BLaER1 treated with 17β-estradiol and CSF1 and Interleukin-3, amounts not matched to agents 10 nM and 100 nM (cell line): ENCODE results near the gene ATP13A3.
A peak's percentile ranks its signal among the peaks of the same experiment; 100 is the strongest.

Experiments used
- H3K27ac ChIP-seq, 11 experiments: shearing (Covaris generic); formaldehyde crosslinking; 2 replicates each; pipeline ENCODE4 v1.8.1; 2022
- H3K27me3 ChIP-seq, 11 experiments: shearing (Covaris generic); formaldehyde crosslinking; 2 replicates each; pipeline ENCODE4 v1.8.1; 2022
- H3K36me3 ChIP-seq, 11 experiments: shearing (Covaris generic); formaldehyde crosslinking; 2 replicates each; pipeline ENCODE4 v1.8.1; 2022
- H3K4me1 ChIP-seq, 10 experiments: shearing (Covaris generic); formaldehyde crosslinking; 2 replicates each; pipeline ENCODE4 v1.8.1; 2022
- H3K4me2 ChIP-seq, 11 experiments: shearing (Covaris generic); formaldehyde crosslinking; 2 replicates each; pipeline ENCODE4 v1.8.1; 2022
- H3K4me3 ChIP-seq, 10 experiments: shearing (Covaris generic); formaldehyde crosslinking; 2 replicates each; pipeline ENCODE4 v1.8.1; 2022
- H3K9ac ChIP-seq, 11 experiments: shearing (Covaris generic); formaldehyde crosslinking; 2 replicates each; pipeline ENCODE4 v1.8.1; 2022
- H3K9me3 ChIP-seq, 11 experiments: shearing (Covaris generic); formaldehyde crosslinking; replicated peaks in 1 of 11; 2 replicates each; pipeline ENCODE4 v1.8.1; 2022
- H4K20me1 ChIP-seq, 11 experiments: shearing (Covaris generic); formaldehyde crosslinking; 2 replicates each; pipeline ENCODE4 v1.8.1; 2022
- Cebpa-rat ChIP-seq, 11 experiments: shearing (Covaris generic); IDR thresholded peaks; 2 replicates each; pipeline ENCODE4 v1.8.1; 2022

Gene ATP13A3

GRCh38 chr3:194395212-194395611, 91.6 kb downstream of the ATP13A3 start:
- H3K27me3 ChIP-seq, result peaks cover 17 to 37% (median 26%) of the 10 kb centered on the region in 11 experiments
- H3K4me2 ChIP-seq, result peak overlapping the region; percentile 93 to 99 (median 98)
- peaks cover 15 to 26% (median 20%) of the 10 kb centered on the region in 11 experiments for H3K9me3 ChIP-seq
- peak overlapping the region in 2 of 10 experiments; percentile 46 to 58; a peak in 1 of 20 replicates for H3K4me3 ChIP-seq
- no peak for TF ChIP-seq Cebpa-rat (IDR thresholded peaks at IDR 0.05)
- peaks cover 0 to 14% (median 0%) of the 10 kb centered on the region in 11 experiments; a peak in 2 of 22 replicates for H4K20me1 ChIP-seq
- H3K27ac ChIP-seq, result peak overlapping the region in 3 of 11 experiments; percentile 83 to 87 (median 85); a peak in 5 of 22 replicates
- peaks cover 47 to 59% (median 58%) of the 10 kb centered on the region in 10 experiments for H3K4me1 ChIP-seq
- H3K36me3 ChIP-seq, result peaks cover 0 to 5% (median 0%) of the 10 kb centered on the region in 11 experiments; a peak in 2 of 22 replicates
- peak overlapping the region in 3 of 11 experiments; percentile 77 to 78 (median 78); a peak in 3 of 22 replicates for H3K9ac ChIP-seq

DNA sequence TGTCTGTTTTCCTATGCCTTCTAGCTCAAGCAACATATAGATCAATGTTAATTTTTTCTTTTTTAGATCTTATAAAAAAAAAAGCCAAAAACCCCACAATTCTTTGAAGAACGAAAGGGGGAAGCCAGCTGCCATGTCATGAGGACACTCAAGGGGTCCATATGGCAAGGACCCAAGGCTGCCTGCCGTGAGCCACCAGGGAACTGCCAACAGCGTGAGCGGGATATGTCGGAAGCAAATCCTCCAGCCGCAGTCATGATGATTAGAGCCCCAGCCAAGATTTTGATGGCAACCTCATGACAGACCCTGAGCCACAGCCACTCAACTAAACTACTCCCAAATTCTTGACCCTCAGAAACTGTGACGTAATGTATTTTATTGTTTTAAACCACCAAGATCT, 94.2 kb downstream of the ATP13A3 start:
- 0 out of 22 replicates have a peak, but pooled peaks of 1 of the 11 experiments have one; percentile 17 for TF ChIP-seq Cebpa-rat (IDR thresholded peaks at IDR 0.05)
- peaks cover 18 to 51% (median 43%) of the 10 kb centered on the region in 11 experiments for H3K9me3 ChIP-seq

GRCh38 chr3:194390835-194391234, 96.0 kb downstream of the ATP13A3 start:
- Histone ChIP-seq H3K27ac (no peak overlapping the region), H4K20me1 (no peaks in the 10 kb centered on the region), H3K4me1 (peaks cover 10 to 16% (median 14%) of the 10 kb centered on the region in 10 experiments), H3K27me3 (no peaks in the 10 kb centered on the region), H3K4me2 (no peak overlapping the region), H3K4me3 (no peak overlapping the region), H3K9me3 (peaks cover 20 to 68% (median 56%) of the 10 kb centered on the region in 11 experiments), H3K36me3 (peaks cover 0 to 5% (median 0%) of the 10 kb centered on the region in 11 experiments; a peak in 2 of 22 replicates), H3K9ac (no peak overlapping the region)
- TF ChIP-seq Cebpa-rat (IDR thresholded peaks at IDR 0.05), result no peak

More for the DNA sequence above, 94.2 kb downstream of the ATP13A3 start:
- Histone ChIP-seq H3K4me1 (peaks cover 28 to 33% (median 31%) of the 10 kb centered on the region in 10 experiments), H3K4me3 (no peak overlapping the region), H4K20me1 (peaks cover 0 to 6% (median 0%) of the 10 kb centered on the region in 11 experiments; a peak in 2 of 22 replicates), H3K9ac (no peak overlapping the region), H3K4me2 (no peak overlapping the region), H3K36me3 (peaks cover 0 to 5% (median 0%) of the 10 kb centered on the region in 11 experiments; a peak in 2 of 22 replicates), H3K27me3 (peaks cover 3 to 11% (median 8%) of the 10 kb centered on the region in 11 experiments), H3K27ac (no peak overlapping the region)

DNA sequence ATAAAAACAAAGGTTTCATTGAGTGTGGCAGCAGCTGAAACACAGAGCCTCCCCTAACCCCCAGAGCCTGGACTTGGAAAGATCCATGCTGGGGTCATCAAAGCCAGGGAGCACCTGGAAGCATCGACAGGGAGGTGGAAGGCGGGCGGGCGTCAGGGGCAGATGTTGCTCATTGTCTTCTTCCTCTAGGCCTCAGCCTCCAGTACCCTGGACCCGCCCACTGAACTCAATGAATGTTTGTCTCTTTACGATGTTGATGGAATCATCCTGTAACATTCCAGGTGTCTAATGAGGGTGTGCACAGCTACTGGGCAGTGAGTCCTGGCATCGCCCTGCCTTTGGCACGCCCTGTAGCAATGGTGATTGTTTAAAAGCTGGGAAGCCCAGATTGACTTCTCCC, 97.5 kb downstream of the ATP13A3 start:
- Histone ChIP-seq H3K27me3 (no peaks in the 10 kb centered on the region), H3K36me3 (peaks cover 0 to 5% (median 0%) of the 10 kb centered on the region in 11 experiments; a peak in 2 of 22 replicates), H3K9me3 (peaks cover 22 to 78% (median 61%) of the 10 kb centered on the region in 11 experiments), H3K27ac (no peak overlapping the region), H4K20me1 (no peaks in the 10 kb centered on the region), H3K4me3 (no peak overlapping the region), H3K4me2 (no peak overlapping the region), H3K4me1 (no peaks in the 10 kb centered on the region; a peak in 2 of 20 replicates), H3K9ac (no peak overlapping the region)
- TF ChIP-seq Cebpa-rat (IDR thresholded peaks at IDR 0.05), result no peak

DNA sequence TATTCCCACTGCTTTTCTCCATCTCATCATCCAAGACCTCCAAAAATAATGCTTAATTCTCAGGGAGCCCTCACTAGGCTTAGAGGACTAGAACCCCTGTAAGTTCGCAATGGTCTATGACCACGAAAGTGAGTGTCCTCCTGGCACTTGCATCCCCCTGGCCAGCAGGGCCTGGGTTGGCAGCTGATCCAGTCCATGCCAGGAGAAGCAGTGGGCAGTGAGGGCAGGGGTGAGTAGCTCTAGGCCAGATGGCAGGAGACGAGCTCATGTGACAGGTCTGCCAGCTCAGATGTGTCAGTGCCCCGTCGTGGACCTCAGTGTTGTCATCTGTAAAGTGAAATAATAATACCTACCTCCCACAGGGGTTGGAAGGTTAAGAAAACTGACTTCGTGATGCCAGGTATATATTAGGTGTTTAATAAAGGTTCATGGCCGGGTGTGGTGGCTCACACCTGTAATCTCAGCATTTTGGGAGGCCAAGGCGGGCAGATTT, 98.8 kb downstream of the ATP13A3 start:
- H3K9me3 ChIP-seq, result peaks cover 22 to 78% (median 61%) of the 10 kb centered on the region in 11 experiments
- no peak overlapping the region for H3K4me2 ChIP-seq
- no peaks in the 10 kb centered on the region for H4K20me1 ChIP-seq
- H3K9ac ChIP-seq, result no peak overlapping the region
- peaks cover 0 to 5% (median 0%) of the 10 kb centered on the region in 11 experiments; a peak in 2 of 22 replicates for H3K36me3 ChIP-seq
- no peak overlapping the region for H3K4me3 ChIP-seq
- H3K27ac ChIP-seq, result no peak overlapping the region
- TF ChIP-seq Cebpa-rat (IDR thresholded peaks at IDR 0.05), result no peak
- peaks cover 0 to 7% (median 2%) of the 10 kb centered on the region in 10 experiments; a peak in 11 of 20 replicates for H3K4me1 ChIP-seq
- H3K27me3 ChIP-seq, result no peaks in the 10 kb centered on the region

- peaks cover 0 to 14% (median 9%) of the 10 kb centered on the region in 10 experiments; a peak in 14 of 20 replicates for H3K4me1 ChIP-seq
- no peaks in the 10 kb centered on the region for H4K20me1 ChIP-seq
Measured at GRCh38 chr3:194387276-194387675, 99.5 kb downstream of the ATP13A3 start.

GRCh38 chr3:194386648-194387047, 100.2 kb downstream of the ATP13A3 start:
- H3K4me3 ChIP-seq, result no peak overlapping the region
- H3K27me3 ChIP-seq, result no peaks in the 10 kb centered on the region
- no peak overlapping the region for H3K9ac ChIP-seq
- H3K9me3 ChIP-seq, result peaks cover 20 to 69% (median 55%) of the 10 kb centered on the region in 11 experiments
- H3K4me1 ChIP-seq, result peaks cover 0 to 16% (median 9%) of the 10 kb centered on the region in 10 experiments; a peak in 14 of 20 replicates
- TF ChIP-seq Cebpa-rat (IDR thresholded peaks at IDR 0.05), result no peak
- H4K20me1 ChIP-seq, result no peaks in the 10 kb centered on the region
- H3K36me3 ChIP-seq, result peaks cover 0 to 5% (median 0%) of the 10 kb centered on the region in 11 experiments; a peak in 2 of 22 replicates
- no peak overlapping the region for H3K27ac ChIP-seq
- no peak overlapping the region for H3K4me2 ChIP-seq

More at GRCh38 chr3:194387276-194387675, 99.5 kb downstream of the ATP13A3 start:
- no peak for TF ChIP-seq Cebpa-rat (IDR thresholded peaks at IDR 0.05)
- H3K9ac ChIP-seq, result no peak overlapping the region
- no peak overlapping the region for H3K4me3 ChIP-seq
- H3K27ac ChIP-seq, result no peak overlapping the region
- peaks cover 0 to 5% (median 0%) of the 10 kb centered on the region in 11 experiments; a peak in 2 of 22 replicates for H3K36me3 ChIP-seq
- H3K9me3 ChIP-seq, result peaks cover 22 to 75% (median 60%) of the 10 kb centered on the region in 11 experiments
- no peak overlapping the region for H3K4me2 ChIP-seq
- no peaks in the 10 kb centered on the region for H3K27me3 ChIP-seq

DNA sequence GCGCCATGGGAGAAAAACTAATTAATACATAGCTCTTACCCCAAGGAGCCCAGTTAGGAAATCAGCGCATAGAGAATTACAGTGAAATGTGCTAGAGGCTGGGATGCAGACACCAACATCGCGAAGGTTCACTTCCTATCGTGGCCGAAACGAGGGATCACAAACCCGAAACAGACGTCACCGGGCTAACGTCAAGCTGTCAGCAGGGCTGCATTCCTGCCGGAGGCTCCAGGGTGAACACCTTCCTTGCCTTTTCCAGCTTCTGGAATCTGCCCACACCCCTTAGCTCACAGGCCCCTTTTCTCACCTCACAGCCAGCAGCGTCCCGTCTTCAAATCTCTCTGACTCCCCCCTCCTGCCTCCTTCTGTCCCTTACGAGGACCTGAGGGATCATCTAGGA, 100.7 kb downstream of the ATP13A3 start:
- H3K4me2 ChIP-seq, result no peak overlapping the region
- H4K20me1 ChIP-seq, result no peaks in the 10 kb centered on the region
- peaks cover 0 to 4% (median 0%) of the 10 kb centered on the region in 11 experiments; a peak in 2 of 22 replicates for H3K36me3 ChIP-seq
- no peaks in the 10 kb centered on the region for H3K27me3 ChIP-seq
- TF ChIP-seq Cebpa-rat (IDR thresholded peaks at IDR 0.05), result no peak
- H3K27ac ChIP-seq, result no peak overlapping the region
- H3K4me1 ChIP-seq, result peaks cover 0 to 16% (median 9%) of the 10 kb centered on the region in 10 experiments; a peak in 14 of 20 replicates
- no peak overlapping the region for H3K9ac ChIP-seq
- H3K9me3 ChIP-seq, result peaks cover 14 to 63% (median 49%) of the 10 kb centered on the region in 11 experiments
- H3K4me3 ChIP-seq, result no peak overlapping the region

DNA sequence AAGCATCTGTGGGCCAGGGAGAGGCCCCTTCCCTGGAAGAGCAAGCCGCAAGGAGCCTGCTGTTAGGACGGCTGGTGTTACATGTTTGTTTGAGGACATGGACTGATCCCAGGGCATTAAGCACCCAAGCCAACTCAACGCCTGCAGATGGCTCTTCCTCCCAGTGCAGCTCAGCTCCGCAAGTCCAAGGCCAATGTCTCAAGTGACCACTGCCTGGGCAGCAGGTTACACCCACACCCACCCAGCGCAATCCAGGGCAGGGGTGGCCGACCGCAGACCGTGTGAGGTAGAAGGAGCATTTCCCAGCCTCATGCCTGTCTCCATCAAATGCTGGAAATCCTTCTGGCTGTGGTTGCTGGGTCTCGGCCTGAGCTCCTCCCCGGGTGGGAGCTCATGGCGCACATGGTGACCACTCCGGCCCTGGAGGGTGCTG, 102.2 kb downstream of the ATP13A3 start:
- Histone ChIP-seq H3K27me3 (no peaks in the 10 kb centered on the region), H3K4me3 (no peak overlapping the region), H3K4me2 (no peak overlapping the region), H4K20me1 (no peaks in the 10 kb centered on the region), H3K27ac (no peak overlapping the region), H3K36me3 (no peaks in the 10 kb centered on the region), H3K9me3 (peaks cover 7 to 50% (median 34%) of the 10 kb centered on the region in 11 experiments; a peak in 19 of 22 replicates), H3K4me1 (peaks cover 0 to 16% (median 9%) of the 10 kb centered on the region in 10 experiments; a peak in 14 of 20 replicates), H3K9ac (no peak overlapping the region)
- TF ChIP-seq Cebpa-rat (IDR thresholded peaks at IDR 0.05), result no peak
